Loucy (cell line): ENCODE measurements around the gene RTN3.

ENCODE experiments used
- EZH2phosphoT487 ChIP-seq: fragments of 200-600 bp; IDR thresholded peaks from 2 replicates; pipeline ENCODE4 v1.6.1; 2018; ENCODE audit warnings: antibody characterized with exemption, mild to moderate bottlenecking, moderate library complexity, borderline replicate concordance
- TF ChIP-seq, protein P1 (sequence below): fragments of 200-600 bp; sonication (generic); conservative IDR thresholded peaks from 2 replicates; pipeline ENCODE4 v1.5.1; 2014; ENCODE audit warnings: mild to moderate bottlenecking, antibody characterized with exemption, low read length

DNA sequence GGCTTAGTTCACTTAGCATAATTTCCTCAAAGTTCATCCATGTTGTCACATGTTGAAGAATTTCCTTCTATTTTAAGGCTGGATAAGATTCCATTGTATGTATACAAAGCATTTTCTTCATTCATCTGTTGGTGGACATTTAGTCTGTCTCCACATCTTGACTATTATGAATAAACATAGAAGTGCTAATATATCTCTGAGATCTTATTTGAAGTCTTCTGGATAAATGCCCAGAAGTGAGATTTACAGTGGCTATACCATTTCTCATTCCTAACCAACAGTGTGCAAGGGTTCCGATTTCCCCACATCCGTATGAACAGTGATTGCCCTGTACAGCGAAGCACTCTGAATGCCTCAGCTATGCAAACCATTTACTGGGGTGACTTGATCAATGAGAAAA, 93.9 kb downstream of the RTN3 start:
- TF ChIP-seq, protein P1, sequence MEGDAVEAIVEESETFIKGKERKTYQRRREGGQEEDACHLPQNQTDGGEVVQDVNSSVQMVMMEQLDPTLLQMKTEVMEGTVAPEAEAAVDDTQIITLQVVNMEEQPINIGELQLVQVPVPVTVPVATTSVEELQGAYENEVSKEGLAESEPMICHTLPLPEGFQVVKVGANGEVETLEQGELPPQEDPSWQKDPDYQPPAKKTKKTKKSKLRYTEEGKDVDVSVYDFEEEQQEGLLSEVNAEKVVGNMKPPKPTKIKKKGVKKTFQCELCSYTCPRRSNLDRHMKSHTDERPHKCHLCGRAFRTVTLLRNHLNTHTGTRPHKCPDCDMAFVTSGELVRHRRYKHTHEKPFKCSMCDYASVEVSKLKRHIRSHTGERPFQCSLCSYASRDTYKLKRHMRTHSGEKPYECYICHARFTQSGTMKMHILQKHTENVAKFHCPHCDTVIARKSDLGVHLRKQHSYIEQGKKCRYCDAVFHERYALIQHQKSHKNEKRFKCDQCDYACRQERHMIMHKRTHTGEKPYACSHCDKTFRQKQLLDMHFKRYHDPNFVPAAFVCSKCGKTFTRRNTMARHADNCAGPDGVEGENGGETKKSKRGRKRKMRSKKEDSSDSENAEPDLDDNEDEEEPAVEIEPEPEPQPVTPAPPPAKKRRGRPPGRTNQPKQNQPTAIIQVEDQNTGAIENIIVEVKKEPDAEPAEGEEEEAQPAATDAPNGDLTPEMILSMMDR: no peak
- TF ChIP-seq EZH2phosphoT487: no peak
